HG03175 (cell line): ENCODE data around the gene GABRQ.

Source experiments
- ATAC-seq: cut with Tn5 transposase; IDR thresholded peaks from one replicate; pipeline ENCODE4 v1.9.1; 2021; ENCODE audit warnings: mild to moderate bottlenecking, moderate library complexity; ENCODE audit not compliant: unreplicated experiment

The GABRQ gene

DNA sequence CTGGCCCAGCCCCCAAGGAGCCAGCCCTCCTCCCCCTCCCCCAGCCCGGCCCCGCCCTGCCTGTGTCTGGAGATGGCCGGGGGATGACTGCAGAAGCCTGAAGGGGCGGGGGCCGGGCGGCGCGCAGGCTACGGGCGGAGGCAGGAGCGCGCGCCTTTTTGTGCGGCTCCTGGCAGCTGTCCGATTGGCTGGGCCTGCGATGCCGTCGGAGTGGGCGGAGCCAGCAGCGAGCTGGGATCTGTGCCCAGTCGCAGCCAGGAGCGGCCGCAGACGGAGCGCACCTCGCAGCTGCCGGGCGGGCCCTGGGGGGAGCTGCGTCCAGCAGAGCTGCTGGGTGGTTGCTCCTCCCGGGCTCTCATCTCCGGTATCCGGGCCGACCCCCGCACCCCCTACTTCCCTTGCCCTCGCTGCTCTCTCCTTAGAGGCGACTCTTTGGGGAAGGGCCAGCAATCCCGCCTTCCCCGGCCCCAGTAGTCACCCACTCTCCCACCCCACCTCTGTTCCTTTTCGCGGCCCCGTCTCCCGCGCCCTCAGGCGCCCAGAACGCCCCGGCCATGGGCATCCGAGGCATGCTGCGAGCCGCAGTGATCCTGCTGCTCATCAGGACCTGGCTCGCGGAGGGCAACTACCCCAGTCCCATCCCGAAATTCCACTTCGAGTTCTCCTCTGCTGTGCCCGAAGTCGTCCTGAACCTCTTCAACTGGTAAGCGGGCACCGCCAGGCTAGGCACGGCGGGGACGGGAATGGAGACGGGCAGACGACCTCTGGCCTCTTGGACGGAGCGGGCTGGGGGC lies at the start of gene GABRQ:
Gene GABRQ (plus strand): TSS at position 247 of the 794 bp plus-strand sequence. CDS start 308 bp downstream, at position 555.
- no peak for ATAC-seq

DNA sequence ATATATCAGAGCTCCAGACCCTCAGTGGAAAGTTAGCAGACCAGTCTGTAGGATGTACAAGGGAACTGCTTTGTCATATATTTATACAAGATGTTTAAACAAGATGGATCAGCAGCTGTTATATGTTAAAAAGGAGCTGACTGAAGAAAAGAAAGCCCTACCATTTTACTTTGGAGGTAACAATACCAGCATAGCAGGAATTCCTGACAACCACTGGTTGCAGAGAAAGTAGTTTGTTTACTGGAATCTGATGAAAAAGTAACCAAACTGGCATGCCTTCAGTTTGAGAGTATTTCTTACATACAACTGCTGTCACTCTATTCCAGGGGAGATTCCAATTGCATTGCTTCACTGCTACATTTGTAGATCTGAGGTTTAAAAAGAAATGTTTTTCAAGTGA lies 49.5 kb upstream of the GABRQ start:
- ATAC-seq, result no peak

DNA sequence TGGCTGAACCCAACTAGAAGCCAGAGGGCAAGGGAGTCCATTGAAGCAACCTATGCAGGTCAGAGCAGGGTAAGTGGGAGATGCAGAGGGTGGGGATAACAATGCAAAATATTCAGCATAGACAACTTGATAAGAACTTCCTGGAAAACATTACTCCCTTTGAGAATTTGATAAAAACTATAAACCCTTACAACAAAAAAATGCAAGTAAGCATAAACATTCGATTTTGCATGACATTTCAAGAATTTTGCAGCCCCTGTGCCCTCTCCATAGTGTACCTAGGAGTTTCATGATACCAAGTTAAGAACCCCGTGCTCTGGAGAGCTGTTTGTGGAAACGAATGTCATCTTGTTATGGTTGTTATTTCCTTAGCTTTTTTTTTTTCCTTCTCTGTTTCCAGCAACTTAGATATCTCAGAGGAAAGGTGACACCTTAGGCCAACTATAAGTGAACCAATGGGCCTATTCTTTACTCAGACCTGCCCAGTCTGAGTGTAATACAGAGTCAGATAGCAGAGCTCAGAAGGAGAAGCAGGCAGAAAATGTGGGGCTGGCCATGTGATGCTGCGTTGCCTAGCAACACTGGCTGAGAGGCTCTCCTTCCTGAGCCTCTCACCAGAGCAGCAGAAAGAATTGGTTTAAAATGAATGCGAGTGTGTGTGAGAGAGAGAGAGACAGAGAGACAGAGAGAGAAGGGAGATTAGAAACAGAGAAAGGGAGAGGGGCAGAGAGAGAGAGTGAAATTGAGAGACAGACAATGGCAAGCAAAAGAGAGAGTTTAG lies 36.7 kb upstream of the GABRQ start:
- ATAC-seq, result no peak

DNA sequence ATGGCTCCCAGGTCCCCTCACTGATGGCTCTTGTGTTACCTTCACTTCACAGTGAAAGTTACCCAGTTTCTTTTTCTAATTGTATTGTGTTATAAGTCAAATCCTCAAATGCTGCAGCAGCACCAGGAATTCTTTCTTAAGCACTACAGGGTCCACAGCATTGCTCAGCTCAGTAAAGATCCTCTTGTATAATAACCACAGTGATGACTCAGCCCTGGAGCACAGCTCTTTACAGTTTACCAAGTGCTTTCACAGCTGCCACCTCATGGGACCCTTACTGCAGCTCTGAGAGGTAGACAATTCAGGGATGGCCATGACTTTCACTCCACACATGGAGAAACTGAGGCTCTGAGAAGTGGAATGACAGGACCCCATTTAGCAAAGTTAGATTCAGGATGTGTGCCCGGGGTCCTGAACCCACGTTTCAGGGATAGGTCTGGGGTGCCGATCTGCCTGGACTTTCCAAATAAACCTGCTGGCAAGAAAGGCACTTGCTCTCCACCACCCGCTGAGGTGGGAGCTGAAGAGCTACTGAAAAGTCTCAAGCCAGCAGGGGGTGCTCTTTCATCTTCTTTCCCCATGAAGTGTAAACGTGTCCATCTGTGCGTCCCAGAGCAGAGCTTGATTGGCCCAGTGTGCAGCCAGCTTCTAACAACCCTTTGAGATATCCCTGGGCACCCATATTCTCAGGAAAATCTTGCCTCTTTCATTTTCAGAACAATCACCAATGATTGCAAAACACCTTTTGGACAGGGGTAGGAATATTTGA lies 35.7 kb upstream of the GABRQ start:
- no peak for ATAC-seq

DNA sequence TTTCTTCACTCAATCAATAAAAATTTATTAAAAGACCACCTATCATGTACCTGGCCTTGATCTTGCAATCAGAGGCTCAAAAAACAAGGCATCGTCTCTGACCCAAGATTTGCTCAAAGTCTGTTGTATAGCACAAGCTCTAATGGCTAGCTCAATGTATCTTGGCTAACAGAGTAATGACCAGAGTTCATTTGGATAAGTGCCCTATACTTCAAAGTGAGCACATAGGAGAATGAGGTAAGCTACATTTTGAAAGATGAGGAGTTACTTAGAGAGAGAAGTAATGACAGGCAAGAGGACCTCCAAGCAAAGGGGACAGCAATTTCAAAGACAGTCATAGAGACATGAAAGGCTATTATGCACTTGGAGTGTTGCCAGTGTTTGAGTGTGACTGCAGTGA lies 22.9 kb upstream of the GABRQ start:
- ATAC-seq, result no peak

DNA sequence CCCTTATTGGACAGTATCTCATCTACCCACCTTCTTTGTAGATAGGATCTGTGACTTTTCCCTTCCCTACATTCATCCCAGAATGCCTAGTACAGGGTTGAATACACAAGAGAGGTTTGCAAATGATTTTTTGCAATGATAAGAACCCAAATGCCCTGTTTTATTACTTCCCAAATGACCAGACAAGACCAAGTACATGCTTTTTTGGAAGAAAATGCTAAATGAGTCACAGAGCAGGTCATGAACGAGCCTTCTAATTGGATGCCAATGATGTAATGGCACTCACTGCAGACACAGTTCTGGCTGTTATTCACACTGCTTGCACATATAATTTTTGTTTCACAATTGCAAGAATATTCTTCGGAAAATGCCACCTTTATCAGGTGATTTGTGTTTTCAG lies 17.8 kb upstream of the GABRQ start:
- ATAC-seq, result no peak

DNA sequence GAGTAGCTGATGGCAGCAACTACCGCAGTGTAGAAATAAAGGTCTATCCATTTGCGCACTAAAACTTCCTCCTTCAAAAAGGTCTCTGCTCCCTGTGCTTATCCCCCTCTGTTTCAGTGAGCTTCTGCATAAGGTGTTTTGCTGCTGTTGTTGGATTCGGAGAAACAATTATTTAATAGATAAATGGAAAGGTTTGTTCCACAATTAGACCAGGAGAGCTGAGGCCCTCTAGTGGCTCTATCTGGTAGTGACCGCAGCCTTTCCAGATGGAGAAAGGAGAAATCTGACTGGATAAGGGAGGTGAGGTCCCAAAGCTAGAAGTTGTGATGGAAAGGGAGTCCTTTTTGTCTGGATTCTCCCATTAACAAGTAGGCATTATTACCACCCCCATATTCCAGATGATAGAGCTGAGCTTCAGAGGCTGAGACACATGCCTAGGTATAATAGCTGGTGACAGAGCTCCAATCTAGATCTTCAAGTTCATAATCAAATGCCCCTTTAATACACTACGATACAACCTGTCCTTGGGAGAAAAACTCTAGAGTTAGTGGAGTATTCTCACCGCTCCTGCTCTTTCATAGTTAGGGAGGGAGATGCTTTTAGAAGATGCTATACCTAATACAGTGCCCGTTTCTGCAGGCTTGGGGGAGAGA lies 5.1 kb upstream of the GABRQ start:
- ATAC-seq, result no peak

DNA sequence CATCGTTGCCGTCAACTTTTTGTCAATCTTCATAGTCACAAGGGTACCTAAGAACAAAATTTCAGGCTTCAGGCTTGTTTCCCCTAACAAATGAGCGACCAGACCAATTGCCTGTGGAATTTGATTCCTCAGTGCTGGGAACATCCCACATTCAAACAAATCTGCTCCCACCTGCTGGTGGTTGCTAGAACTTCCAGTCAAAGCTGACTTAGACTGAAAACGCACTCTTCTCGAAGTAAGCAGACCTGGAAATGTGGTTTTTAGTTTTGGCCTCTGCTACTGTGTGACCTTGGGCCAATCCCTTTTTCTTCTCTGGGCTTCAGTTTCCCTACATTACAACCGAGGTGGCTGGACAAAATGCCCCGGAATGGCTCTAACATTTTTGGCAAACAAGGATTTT lies 1.8 kb upstream of the GABRQ start:
- ATAC-seq, result no peak

DNA sequence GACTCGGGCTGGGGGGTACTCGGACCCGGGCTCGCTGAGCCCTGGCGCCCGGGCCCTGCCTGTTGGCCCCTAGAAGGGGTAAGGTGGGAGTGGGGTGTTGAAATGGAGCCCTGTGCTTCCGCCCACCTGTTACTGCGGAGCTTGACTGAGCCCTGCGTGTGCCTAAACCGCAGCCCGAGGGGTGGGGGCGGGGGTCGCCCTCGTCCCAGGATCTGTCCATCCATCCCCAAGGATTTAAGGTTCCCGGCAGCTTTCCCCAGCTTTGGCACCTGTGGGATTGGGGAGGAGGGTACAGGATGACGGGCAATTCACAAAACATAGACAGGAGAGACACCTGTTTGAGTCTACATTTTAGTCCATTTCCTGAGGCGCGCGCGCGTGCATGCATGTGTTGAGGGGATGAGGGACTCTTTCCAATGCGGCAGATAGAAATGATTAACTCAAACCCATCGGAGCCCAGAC lies 779 bp downstream of the GABRQ start:
- ATAC-seq, result no peak

DNA sequence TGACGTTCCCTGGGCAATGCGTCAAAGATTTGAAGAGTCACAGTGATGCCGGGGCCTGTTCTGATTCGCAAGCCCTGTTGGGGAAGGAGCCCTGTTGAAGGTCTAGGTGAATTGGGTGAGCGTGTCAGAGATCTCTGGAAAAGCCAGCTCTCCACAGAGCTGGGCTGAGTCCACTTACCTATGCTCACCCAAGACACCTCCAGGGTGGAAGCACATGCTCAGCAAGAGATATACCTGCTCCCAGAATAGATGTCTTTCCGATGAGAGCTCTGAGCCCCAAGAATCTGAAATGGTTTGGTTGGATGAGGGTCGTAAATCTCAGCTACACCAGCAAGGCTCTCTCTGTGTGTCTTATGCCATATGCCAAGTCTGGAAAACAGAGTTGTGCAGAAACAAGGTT lies 1.7 kb downstream of the GABRQ start:
- no peak for ATAC-seq

DNA sequence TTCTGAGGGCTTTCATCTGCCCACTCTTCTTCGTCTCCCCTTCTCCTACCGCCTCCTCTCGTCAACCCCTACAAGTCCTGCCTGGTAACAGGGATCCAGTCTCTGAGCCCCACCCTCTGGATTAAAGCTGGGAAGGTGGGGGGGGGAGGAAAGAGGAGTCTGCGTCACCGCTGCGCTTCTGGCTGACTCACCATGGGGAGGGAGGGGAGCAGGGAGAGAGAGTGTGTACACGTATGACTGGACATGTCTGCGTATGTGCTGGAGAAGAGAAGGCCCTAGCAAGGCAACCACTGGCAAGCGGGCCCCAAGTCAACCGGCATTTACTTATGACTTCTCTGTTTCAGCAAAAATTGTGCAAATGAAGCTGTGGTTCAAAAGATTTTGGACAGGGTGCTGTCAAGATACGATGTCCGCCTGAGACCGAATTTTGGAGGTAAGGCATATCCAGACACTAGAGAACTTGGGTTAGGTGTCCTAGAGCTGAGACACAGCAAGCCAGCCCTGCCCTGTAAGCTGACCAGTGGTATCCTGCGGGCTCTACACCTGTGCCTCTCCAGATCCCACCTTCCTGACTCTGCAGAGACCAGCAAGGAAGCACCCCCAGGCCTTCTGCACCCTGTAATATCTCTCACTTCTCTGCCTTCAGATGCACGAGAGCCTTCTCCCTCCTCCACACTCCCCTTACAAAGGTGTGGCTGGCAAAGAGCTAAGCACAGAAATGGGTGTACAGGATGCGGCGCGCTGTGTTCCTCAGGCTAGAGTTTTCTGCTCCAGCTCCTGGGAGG lies 2.5 kb downstream of the GABRQ start:
- no peak for ATAC-seq

DNA sequence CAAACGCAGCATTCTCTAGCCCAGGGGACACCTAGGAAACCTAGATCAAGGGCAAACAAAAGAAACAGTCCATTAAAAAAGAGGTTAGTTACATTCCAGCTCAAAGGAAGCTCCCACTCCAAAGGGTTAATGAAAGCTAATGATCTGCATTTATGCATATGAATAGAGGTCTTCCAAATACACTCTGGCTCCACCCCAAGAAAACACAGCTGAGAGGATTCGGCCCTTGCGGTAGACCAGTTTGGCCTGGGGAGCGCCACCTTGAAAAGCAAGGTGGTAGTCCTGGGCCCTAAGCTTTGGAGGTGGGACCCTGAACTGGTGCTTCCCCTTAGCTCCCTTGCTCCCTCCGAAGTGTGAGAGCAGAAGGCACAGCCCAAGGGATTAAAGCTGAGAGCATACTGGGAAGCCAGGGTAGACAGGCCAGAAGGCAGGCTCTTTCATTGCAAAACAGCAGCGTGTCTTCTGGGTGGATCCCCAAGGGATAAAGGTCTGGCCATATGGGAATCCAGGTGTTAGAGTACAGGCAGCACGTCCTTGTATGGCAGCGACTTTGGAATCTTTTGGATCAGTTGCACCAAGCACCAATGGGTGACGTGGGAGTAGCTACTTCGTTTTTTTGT lies 3.7 kb downstream of the GABRQ start:
- ATAC-seq, result no peak

DNA sequence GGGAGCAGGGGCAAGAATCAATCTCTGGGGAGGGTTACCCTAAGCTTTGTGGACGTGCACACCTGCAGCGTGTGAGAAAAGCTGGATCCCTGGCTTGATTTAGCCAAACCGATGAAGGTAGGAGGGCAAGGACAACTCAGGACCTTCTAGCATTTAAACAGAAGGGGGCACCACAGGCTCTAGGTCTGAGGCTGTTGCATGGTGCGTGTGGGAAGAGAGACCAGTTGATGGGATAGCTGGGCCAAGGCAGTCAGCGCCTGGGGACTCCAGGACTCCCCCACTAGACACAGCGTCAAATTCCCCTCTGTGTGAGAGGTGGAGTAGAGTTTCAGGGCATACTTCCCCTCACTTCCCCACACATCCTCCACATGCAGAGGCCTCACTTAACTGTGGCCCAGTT lies 4.3 kb downstream of the GABRQ start:
- no peak for ATAC-seq

DNA sequence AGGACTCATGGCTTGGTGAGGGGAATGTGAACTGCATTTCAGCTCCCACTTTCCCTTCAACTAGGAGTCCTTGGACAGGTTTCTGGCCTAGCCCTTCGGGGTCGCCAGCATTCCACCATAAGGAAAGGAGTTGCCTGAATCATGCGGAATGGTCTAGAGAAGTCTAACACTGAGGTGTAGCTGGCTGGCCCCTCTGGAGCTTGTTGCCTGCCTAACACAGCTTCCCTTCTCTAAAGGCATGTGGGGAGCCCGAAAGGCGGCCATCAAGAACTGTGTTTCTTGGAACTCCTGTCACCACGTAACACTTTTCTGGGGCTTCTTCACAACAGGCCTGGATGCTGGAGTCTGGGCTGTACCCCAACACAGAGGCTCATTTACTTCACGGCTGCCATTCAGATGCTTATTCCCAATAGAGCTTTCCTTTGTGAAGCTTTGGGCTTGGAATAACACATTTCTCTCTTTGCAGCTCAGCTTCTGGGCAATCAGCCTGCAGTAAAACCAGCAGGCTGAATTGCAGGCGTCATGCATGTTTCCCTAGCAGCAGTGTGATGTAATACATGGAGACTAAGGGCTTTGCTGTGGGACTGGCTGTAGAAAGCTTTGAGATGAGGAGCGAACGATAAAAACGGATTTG lies 5.4 kb downstream of the GABRQ start:
- ATAC-seq, result no peak

DNA sequence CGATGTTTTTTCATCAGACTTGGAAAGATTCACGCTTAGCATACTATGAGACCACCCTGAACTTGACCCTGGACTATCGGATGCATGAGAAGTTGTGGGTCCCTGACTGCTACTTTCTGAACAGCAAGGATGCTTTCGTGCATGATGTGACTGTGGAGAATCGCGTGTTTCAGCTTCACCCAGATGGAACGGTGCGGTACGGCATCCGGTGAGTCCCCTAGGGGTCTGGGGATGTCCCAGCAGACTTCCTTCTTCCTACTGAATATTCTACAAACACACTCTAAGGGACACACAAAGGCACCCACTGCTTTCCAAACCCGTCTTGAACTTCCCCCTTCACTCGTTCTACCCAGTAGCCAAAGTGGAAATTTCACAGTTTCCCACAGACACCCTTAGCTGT lies 9.3 kb downstream of the GABRQ start:
- ATAC-seq, result no peak

DNA sequence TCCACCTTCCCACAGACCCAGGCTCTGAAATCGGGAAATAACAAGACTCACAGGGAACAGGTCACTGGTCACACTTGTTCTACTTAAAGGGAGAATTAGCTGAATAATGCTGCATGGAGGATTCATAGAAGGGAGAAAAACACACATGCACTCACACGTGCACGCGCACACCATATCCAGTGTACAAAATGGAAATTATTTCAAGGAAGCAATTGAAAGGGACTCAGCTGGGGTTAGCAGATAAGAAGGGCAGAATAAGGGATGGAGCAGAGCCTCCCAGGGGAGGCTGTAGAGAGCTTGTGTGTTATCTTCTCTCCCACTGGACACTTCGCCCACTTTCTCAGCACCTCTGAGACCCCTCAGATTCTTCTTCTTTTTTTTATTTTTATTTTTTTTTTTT lies 10.3 kb downstream of the GABRQ start:
- no peak for ATAC-seq

DNA sequence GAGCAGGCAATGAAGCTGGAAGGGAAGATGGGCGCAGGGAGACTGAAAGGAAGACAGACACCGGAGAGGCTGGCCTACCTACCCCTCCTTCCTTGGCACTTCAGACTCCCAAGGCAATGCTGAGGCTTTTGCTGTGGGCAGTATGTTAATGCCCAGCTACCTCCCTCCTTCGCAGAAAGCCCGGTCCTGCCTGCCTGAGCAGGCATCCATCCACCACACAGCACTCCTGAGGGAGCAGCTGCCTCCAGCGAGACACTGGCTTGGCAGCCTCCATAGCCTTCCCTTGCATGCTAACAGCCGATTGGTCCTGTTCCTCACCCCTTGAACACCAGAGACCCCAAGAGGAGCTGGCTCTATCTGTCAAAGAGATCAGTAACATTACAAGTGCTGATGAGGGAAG lies 14.4 kb downstream of the GABRQ start:
- ATAC-seq, result no peak

DNA sequence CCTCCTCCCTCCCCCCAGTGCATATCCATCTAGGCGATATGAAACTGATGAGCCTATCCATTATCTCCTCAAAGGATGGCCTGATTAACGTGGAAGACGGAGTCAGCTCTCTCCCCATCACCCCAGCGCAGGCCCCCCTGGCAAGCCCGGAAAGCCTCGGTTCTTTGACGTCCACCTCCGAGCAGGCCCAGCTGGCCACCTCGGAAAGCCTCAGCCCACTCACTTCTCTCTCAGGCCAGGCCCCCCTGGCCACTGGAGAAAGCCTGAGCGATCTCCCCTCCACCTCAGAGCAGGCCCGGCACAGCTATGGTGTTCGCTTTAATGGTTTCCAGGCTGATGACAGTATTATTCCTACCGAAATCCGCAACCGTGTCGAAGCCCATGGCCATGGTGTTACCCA lies 14.8 kb downstream of the GABRQ start:
- no peak for ATAC-seq

DNA sequence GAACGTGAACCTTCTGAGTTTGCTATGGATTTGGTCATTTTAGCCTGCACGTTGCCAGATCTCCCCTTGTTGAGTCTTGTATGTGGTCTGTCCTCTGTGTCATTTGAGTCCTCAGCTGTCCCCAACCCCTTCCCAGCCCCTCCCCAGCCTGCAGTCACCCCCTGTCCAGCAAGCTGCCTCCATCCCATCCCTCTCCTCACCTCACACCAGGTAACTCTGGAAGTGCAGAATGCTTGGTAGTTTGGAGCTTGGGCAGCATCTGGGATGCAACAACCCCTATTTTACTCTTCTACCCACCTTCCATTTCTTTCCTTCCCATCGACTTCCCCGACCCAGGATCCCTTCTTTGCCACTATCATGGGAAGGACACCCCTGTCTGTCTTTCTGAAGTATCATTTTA lies 18.4 kb downstream of the GABRQ start:
- no peak for ATAC-seq
